NOMO-1 treated with DMSO at 0.1 percent for 48 hours (cell line): ENCODE data around the gene GOLGA8B.
"Not testable (repeated sequence)": the region's sequence is repeated elsewhere in the genome, so short reads cannot be mapped to it uniquely, and the experiment has no call there.

Experiments
- DNase-seq: peaks from one replicate; lab custom pipeline; 2025; ENCODE audit not compliant: unreplicated experiment; lab: John Stamatoyannopoulos, UW

Gene GOLGA8B

GRCh38 chr15:34598799-34599585, 15.5 kb upstream of the GOLGA8B start:
- no peak for DNase-seq

- DNase-seq: no peak
Observed at GRCh38 chr15:34597316-34597715, 13.9 kb upstream of the GOLGA8B start.

GRCh38 chr15:34594361-34594760, 10.9 kb upstream of the GOLGA8B start:
- DNase-seq: peak; percentile 58

- no peak for DNase-seq
Observed at GRCh38 chr15:34591306-34591705, 7.9 kb upstream of the GOLGA8B start.

GRCh38 chr15:34588046-34588674, 4.7 kb upstream of the GOLGA8B start:
- peak; percentile 72 for DNase-seq

- DNase-seq: not testable (repeated sequence)
Observed at GRCh38 chr15:34585966-34586365, 2.5 kb upstream of the GOLGA8B start.

- DNase-seq: no peak
Observed at GRCh38 chr15:34584996-34585395, 1.5 kb upstream of the GOLGA8B start.

- no peak for DNase-seq
Observed at GRCh38 chr15:34584330-34584668, 848 bp upstream of the GOLGA8B start.

- DNase-seq: peak; percentile 31
Observed at GRCh38 chr15:34582461-34583371, 735 bp downstream of the GOLGA8B start.

GRCh38 chr15:34581687-34582460, 1.6 kb downstream of the GOLGA8B start:
- DNase-seq: not testable (repeated sequence)

- DNase-seq: no peak
Observed at GRCh38 chr15:34581043-34581365, 2.4 kb downstream of the GOLGA8B start.

- DNase-seq: not testable (repeated sequence)
Observed at GRCh38 chr15:34580251-34581042, 3.0 kb downstream of the GOLGA8B start.

GRCh38 chr15:34578283-34578674, 5.2 kb downstream of the GOLGA8B start:
- DNase-seq: no peak

GRCh38 chr15:34577658-34578282, 5.7 kb downstream of the GOLGA8B start:
- DNase-seq: not testable (repeated sequence)

GRCh38 chr15:34575035-34575434, 8.4 kb downstream of the GOLGA8B start:
- DNase-seq: not testable (repeated sequence)

- DNase-seq: not testable (repeated sequence)
Observed at GRCh38 chr15:34572921-34573320, 10.5 kb downstream of the GOLGA8B start.

- peak; percentile 56 for DNase-seq
Observed at GRCh38 chr15:34572019-34572641, 11.3 kb downstream of the GOLGA8B start.

GRCh38 chr15:34569670-34570396, 13.6 kb downstream of the GOLGA8B start:
- DNase-seq: not testable (repeated sequence)

- not testable (repeated sequence) for DNase-seq
Observed at GRCh38 chr15:34567174-34567573, 16.3 kb downstream of the GOLGA8B start.
